Measurements from ENCODE around the gene SUFU. TPM values are rescaled to one million over a fixed set of nuclear protein-coding genes. Genes with fewer than 3 reads are reported as not detected.

Gene SUFU
- total RNA-seq, 1 experiment from 2014 or later: 2.7 TPM

DNA sequence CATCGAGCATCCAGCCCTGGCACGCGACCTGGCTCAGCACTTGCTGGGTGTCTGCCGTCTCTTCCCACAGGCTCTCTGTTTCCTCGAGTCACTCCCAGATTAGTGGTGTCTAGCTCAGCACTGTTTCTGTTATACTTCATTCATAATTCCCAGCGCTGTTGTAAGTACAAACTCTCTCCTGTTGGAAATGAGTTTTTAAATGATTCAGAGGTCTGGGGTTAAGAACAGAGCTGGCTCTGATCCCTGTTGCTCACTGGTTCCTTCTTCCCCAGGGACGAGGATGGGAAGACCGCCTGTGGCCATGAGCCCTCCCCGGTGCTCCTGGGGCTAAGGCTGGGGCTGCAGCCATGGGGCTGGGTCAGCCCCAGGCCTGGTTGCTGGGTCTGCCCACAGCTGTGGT lies 35.1 kb upstream of the SUFU start:
- DNase-seq (ENCODE audit: low read depth in 1 of 2, low spot score in 2 of 2): no peak
- Histone ChIP-seq H3K36me3 (no peaks in the 10 kb centered on the region), H3K4me3 (no peak overlapping the region), H3K27ac (no peak overlapping the region), H3K9me3 (replicated peaks) (no peaks in the 10 kb centered on the region), H3K27me3 (replicated peaks) (no peaks in the 10 kb centered on the region), H3K4me1 (replicated peaks) (no peaks in the 10 kb centered on the region)

DNA sequence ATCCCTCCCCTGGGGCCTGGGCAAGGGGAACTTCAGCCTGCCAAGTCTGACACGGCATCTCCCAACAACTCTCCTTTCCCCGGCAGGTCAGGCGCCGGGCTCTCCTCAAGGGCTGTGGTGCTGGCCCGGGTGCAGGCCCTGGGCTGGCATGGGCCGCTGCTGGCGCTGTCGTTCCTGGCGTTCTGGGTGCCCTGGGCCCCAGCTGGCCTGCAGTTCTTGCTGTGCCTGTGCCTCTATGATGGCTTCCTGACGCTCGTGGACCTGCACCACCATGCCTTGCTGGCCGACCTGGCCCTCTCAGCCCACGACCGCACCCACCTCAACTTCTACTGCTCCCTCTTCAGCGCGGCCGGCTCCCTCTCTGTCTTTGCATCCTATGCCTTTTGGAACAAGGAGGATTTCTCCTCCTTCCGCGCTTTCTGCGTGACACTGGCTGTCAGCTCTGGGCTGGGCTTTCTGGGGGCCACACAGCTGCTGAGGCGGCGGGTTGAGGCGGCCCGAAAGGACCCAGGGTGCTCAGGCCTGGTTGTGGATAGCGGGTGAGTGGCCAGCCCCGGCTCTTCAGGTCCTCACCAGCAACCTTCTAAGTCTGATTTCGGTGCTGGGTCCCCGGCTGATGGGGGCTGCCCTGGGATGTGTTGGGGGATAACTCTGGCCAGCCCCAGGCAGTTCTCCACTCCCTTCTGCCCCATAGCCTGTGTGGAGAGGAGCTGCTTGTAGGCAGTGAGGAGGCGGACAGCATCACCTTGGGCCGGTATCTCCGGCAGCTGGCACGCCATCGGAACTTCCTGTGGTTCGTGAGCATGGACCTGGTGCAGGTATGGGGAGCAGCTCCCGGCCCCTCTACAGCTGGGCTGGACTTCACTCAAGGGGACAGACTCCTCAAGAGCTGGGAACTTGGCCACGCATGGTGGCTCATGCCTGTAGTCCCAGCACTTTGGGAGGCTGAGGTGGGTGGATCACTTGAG lies 32.9 kb upstream of the SUFU start:
- no peak overlapping the region for H3K27ac ChIP-seq
- H3K4me3 ChIP-seq: no peak overlapping the region

DNA sequence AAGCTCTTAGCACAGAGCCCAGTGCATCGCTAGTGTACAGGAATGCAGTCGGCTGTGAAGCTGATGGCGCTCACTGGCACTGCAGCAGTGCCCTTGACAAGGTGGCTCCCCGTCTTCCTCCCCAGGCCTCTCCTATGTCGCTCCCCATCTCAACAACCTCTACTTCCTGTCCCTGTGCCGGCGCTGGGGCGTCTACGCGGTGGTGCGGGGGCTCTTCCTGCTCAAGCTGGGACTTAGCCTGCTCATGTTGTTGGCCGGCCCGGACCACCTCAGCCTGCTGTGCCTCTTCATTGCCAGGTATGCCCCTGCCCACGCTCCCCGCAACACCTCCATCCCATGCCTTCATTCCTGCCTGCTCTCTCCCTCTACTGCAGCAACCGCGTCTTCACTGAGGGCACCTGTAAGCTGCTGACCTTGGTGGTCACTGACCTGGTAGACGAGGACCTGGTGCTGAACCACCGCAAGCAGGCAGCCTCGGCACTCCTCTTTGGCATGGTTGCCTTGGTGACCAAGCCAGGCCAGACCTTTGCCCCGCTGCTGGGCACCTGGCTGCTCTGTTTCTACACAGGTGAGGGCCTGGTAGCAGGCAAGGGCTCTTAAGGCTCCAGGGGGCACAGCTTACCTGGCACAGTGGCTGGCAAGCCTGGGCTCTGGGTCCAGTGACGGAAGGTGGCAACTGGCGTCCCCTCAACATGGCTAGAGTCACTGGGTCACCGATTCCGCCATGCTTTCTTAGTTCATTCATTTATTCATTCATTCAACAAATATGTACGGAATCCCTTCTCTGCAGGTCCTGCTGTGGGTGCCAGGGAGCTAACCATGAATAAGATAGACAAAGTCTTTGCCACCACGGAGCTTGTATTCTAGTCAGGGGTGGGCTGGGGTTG lies 30.1 kb upstream of the SUFU start:
- no peak for DNase-seq (ENCODE audit: low read depth in 1 of 2, low spot score in 2 of 2)
- Histone ChIP-seq H3K4me3 (no peak overlapping the region), H3K4me1 (replicated peaks) (no peaks in the 10 kb centered on the region), H3K27me3 (replicated peaks) (no peaks in the 10 kb centered on the region), H3K27ac (no peak overlapping the region), H3K36me3 (peaks cover 2% of the 10 kb centered on the region), H3K9me3 (replicated peaks) (no peaks in the 10 kb centered on the region)

More for the DNA sequence above, 32.9 kb upstream of the SUFU start:
- Histone ChIP-seq H3K9me3 (replicated peaks) (no peaks in the 10 kb centered on the region), H3K27me3 (replicated peaks) (no peaks in the 10 kb centered on the region), H3K4me1 (replicated peaks) (no peaks in the 10 kb centered on the region), H3K36me3 (no peaks in the 10 kb centered on the region)
- DNase-seq (ENCODE audit: low read depth in 1 of 2, low spot score in 2 of 2): no peak

DNA sequence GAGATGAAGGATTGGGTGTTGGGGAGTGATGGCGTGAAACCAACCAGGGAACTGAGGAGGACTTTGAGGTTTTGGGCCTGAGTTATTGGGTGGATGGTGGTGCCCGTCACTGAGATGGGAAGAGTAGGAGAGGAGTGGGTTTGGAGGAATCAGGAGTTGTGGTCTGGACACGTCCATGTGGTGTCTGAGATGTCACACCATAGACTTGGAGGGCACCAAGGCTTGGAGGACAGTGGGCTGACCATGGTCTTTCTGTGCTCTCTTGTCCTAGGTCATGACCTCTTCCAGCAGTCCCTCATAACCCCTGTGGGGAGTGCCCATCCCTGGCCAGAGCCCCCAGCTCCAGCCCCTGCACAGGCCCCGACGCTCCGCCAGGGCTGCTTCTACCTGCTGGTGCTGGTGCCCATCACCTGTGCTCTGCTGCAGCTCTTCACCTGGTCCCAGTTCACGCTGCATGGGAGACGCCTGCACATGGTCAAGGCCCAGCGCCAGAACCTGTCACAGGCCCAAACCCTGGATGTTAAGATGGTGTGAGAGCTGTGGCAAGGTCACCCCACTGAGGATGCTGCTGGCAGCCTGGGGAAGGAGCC lies 28.2 kb upstream of the SUFU start:
- H3K4me3 ChIP-seq: no peak overlapping the region
- peaks cover 17% of the 10 kb centered on the region for H3K36me3 ChIP-seq
- no peak for DNase-seq (ENCODE audit: low read depth in 1 of 2, low spot score in 2 of 2)
- no peaks in the 10 kb centered on the region for H3K27me3 ChIP-seq (replicated peaks)
- no peaks in the 10 kb centered on the region for H3K4me1 ChIP-seq (replicated peaks)
- no peaks in the 10 kb centered on the region for H3K9me3 ChIP-seq (replicated peaks)
- H3K27ac ChIP-seq: no peak overlapping the region

DNA sequence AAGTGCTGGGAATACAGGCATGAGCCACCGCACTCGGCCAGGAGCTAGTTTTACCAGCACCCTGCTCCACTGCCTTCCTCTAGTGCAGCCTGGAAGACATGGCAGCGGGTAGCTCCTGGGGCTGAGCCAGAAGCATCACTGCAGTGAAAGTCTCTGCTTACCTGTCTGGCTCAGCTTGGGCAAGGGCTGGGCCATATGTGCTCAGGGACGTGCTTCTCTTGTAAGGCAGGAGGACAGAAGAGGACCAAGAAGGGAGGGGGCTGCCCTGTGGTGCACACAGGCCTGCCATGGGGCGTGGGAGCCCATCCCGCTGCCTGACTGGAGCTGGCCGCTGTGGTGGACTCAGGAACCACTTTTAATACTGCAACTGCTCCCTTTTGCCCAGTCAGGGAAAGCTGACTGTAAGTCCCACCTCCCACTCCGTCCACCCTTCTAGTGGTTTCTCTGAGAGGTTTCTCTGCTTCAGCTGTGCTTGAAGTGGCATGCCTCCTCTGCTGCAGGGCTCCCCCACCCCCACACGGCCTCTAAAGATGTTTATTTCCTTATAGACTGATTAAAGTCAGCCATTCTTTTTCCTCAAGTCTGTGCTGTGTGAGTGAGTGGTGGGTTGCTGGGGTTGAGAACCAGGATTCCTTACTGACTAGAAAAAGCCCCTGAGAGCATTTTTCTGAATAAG lies 27.2 kb upstream of the SUFU start:
- Histone ChIP-seq H3K27me3 (replicated peaks) (no peaks in the 10 kb centered on the region), H3K4me3 (no peak overlapping the region), H3K27ac (no peak overlapping the region), H3K9me3 (replicated peaks) (no peaks in the 10 kb centered on the region), H3K4me1 (replicated peaks) (no peaks in the 10 kb centered on the region), H3K36me3 (peaks cover 27% of the 10 kb centered on the region)
- DNase-seq (ENCODE audit: low read depth in 1 of 2, low spot score in 2 of 2): no peak

DNA sequence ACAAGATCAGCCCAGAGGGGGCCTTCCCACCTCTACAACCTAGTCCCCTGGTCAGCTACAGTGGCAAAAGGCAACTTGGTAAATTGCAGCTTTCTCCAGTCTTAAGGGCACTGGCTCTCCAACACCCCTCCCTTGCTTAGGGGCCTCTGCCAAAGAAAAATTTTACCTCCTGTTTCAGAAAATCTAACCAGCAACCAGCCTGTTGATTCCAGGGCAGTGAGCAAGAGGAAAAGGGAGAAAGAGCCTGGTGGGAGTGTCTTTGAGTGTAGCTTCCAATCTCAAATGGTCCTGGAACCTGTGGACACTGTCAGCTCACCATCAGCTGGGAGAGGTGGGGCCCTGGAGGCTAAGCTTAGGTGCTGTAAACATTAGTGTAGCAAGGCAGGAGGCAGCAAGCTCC lies 24.1 kb upstream of the SUFU start:
- DNase-seq (ENCODE audit: low read depth in 1 of 2, low spot score in 2 of 2): no peak
- H3K36me3 ChIP-seq: peaks cover 58% of the 10 kb centered on the region
- H3K9me3 ChIP-seq (replicated peaks): no peaks in the 10 kb centered on the region
- no peaks in the 10 kb centered on the region for H3K4me1 ChIP-seq (replicated peaks)
- no peaks in the 10 kb centered on the region for H3K27me3 ChIP-seq (replicated peaks)
- H3K4me3 ChIP-seq: no peak overlapping the region
- no peak overlapping the region for H3K27ac ChIP-seq

DNA sequence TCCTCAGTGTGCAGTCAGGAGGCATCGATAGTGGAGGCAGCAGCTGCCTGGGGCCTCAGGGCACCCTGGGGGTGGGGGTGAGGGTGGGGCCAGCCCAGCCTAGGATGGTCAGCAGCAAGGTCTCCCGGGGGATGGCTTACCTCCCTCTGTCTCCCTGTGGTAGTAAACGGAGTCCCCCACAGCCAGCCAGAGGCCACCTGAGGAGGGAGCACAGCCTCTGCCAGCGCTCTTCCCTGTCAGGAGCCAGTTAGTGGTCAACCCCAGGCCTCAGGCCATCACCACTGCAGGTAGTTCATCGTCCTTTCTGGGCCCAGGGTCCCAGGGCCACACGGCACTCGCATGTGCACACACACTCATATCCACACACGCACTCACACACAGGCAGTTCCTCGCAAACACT lies 23.4 kb upstream of the SUFU start:
- Histone ChIP-seq H3K27ac (no peak overlapping the region), H3K9me3 (replicated peaks) (no peaks in the 10 kb centered on the region), H3K36me3 (peaks cover 65% of the 10 kb centered on the region), H3K27me3 (replicated peaks) (no peaks in the 10 kb centered on the region), H3K4me1 (replicated peaks) (no peaks in the 10 kb centered on the region), H3K4me3 (no peak overlapping the region)
- no peak for DNase-seq (ENCODE audit: low read depth in 1 of 2, low spot score in 2 of 2)

DNA sequence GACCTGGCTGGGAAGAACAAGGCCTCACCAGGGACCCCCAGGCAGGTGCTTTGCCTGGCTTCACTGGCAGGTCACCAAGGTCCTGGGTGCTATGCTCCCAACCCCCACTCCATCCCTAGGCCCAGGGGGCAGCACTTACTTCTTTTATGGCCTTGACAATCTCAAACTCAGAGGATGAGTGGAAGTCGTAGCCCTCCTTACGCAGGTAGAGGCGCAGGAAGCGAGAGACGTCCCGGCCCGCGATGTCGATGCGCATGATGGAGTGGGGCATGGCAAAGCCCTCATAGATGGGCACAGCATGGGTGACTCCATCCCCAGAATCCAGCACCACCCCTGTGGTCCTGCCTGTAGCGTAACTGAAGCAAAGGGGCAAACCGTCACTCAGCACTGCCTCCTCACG lies 19.8 kb upstream of the SUFU start:
- no peaks in the 10 kb centered on the region for H3K4me1 ChIP-seq (replicated peaks)
- H3K9me3 ChIP-seq (replicated peaks): no peaks in the 10 kb centered on the region
- H3K27me3 ChIP-seq (replicated peaks): no peaks in the 10 kb centered on the region
- H3K4me3 ChIP-seq: no peak overlapping the region
- no peak for DNase-seq (ENCODE audit: low read depth in 1 of 2, low spot score in 2 of 2)
- no peak overlapping the region for H3K27ac ChIP-seq
- H3K36me3 ChIP-seq: peaks cover 93% of the 10 kb centered on the region

DNA sequence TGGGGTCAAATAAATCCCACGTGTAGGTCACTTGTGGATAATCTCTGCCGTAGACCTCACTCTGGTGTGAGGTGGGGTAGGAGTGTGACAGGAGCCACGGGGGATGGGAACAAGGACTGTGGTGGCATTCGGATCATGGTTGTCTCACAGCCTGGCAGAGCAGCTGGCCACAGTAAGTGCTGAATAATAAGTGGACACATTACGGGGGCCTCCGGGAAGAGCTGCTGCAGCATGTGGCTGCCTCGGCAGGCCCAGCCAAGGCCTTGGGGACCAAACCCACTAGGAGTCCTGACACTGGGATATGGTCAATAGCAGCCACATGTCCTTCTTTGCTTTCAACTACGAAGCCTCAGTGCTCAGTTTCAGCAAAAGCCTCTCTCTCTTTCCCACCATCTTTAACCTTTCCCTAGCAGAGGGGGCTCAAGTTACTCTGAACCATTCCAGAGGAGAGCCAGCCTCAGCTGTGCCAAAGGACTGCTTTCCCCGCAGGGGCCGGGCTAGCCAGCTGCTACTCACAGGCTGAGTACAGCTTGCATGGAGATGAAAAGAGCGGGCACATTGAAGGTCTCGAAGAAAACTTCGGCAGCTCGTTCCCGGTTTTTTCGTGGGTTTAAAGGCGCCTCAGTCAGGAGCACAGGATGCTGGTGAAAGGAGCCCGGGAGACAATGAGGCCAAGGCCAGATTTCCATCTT lies 18.5 kb upstream of the SUFU start:
- Histone ChIP-seq H3K36me3 (peaks cover 91% of the 10 kb centered on the region), H3K27ac (no peak overlapping the region), H3K27me3 (replicated peaks) (no peaks in the 10 kb centered on the region), H3K4me1 (replicated peaks) (no peaks in the 10 kb centered on the region), H3K4me3 (no peak overlapping the region), H3K9me3 (replicated peaks) (no peaks in the 10 kb centered on the region)
- no peak for DNase-seq (ENCODE audit: low read depth in 1 of 2, low spot score in 2 of 2)

DNA sequence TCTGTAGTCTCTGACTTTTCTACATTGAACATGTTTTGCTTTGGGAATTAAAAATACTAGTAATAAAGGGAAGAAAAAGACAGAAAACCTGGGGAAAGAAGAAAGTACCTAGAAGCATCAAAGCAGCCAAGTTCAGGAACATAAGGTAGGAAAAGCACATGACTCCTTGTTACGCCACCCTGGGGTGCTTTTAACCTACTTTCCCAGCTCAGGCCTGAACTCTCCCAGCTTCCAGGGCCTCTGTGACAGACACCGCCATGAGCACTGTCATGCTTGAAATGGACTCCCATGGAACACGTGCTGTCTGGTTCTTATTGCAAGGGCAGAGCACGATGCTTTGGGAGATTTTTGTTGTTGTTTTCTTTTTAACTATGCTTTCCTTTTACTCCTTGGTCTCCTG lies 12.6 kb upstream of the SUFU start:
- Histone ChIP-seq H3K9me3 (replicated peaks) (no peaks in the 10 kb centered on the region), H3K4me3 (no peak overlapping the region)

DNA sequence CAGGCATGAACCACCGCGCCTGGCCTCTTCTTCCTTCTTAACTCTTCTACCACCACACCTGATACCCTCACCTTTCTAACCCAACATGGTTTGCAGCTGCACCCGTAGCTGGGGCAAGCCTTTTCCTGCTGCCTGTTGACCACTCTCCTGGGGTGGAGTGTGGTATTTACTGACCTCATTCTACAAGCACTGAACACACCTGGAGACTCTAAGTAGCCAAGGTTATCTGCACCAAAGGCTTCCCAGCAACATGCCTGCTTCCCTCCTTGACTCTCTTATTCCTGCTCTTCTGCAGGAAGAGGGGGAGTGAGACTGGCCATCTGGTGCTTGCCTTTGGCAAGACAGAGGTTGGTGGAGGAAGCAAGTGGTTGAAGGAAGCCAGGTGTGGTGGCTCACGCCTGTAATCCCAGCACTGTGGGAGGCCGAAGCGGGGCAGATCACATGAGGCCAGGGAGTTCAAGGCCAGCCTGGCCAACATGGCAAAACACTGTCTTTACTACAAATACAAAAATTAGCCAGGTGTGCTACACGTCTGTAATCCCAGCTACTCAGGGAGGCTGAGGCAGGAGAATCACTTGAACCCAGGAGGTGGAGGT lies 11.3 kb upstream of the SUFU start:
- Histone ChIP-seq H3K9me3 (replicated peaks) (no peaks in the 10 kb centered on the region), H3K4me3 (no peak overlapping the region), H3K27ac (no peak overlapping the region), H3K36me3 (peaks cover 48% of the 10 kb centered on the region), H3K4me1 (replicated peaks) (no peaks in the 10 kb centered on the region), H3K27me3 (replicated peaks) (no peaks in the 10 kb centered on the region)
- no peak for DNase-seq (ENCODE audit: low read depth in 1 of 2, low spot score in 2 of 2)

More for the DNA sequence above, 12.6 kb upstream of the SUFU start:
- DNase-seq (ENCODE audit: low read depth in 1 of 2, low spot score in 2 of 2): no peak
- Histone ChIP-seq H3K36me3 (peaks cover 58% of the 10 kb centered on the region), H3K27ac (no peak overlapping the region), H3K27me3 (replicated peaks) (no peaks in the 10 kb centered on the region), H3K4me1 (replicated peaks) (no peaks in the 10 kb centered on the region)

DNA sequence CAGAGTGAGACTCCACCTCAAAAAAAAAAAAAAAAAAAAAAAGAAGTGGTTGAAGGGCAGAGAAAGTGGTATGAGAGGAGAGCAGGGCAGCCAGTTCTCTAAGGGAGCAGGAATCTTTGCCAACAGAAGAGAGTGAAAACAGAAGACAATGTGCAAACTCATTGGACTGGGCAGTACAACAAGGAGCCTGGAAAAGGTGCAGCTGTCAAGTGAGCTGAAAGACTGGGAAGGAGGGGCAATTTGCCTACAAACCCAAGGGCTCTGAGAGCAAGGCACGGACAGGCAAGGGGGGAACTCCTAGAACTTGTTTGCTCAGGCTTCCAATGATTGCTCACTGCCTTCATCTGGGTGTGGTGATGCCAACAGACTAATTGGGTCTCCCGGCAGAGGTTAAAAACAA lies 10.8 kb upstream of the SUFU start:
- no peaks in the 10 kb centered on the region for H3K4me1 ChIP-seq (replicated peaks)
- no peaks in the 10 kb centered on the region for H3K9me3 ChIP-seq (replicated peaks)
- H3K36me3 ChIP-seq: peaks cover 43% of the 10 kb centered on the region
- no peak overlapping the region for H3K27ac ChIP-seq
- DNase-seq (ENCODE audit: low read depth in 1 of 2, low spot score in 2 of 2): no peak
- no peak overlapping the region for H3K4me3 ChIP-seq
- no peaks in the 10 kb centered on the region for H3K27me3 ChIP-seq (replicated peaks)

DNA sequence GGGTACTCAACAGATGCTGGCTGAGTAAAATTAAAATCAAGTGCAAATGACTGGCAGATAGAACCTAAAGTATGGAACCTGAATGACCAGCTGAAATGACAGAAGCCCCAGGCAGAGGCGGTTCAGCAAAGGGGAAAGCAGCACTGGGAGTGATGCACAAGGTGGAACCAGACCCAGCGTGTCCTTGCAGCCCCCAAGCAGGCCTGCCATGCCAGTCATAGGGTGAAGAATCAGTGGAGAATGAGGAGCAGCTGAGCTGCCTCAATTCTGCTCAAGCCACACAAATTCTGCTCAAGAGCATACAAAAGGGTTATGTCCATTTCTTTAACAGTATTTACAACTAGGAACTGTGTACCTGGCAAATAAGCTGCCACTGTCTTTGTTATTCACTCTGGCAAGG lies 10.0 kb upstream of the SUFU start:
- Histone ChIP-seq H3K4me3 (no peak overlapping the region), H3K36me3 (peaks cover 35% of the 10 kb centered on the region), H3K9me3 (replicated peaks) (no peaks in the 10 kb centered on the region), H3K27ac (no peak overlapping the region), H3K4me1 (replicated peaks) (no peaks in the 10 kb centered on the region), H3K27me3 (replicated peaks) (no peaks in the 10 kb centered on the region)
- no peak for DNase-seq (ENCODE audit: low read depth in 1 of 2, low spot score in 2 of 2)
